Stimulated activated CD4-positive, alpha-beta T cell treated with anti-CD3 and anti-CD28 coated beads, Interleukin-4, amount 100 ng/mL, for 24 hours (primary cell): ENCODE measurements around the gene VEPH1.
"Not testable (repeated sequence)": the region's sequence is repeated elsewhere in the genome, so short reads cannot be mapped to it uniquely, and the experiment has no call there.

Experiments used
- DNase-seq: peaks from one replicate; pipeline ENCODE4 v3.0.0-alpha.2; 2020

VEPH1 gene

GRCh38 chr3:157381606-157382005 lies 121.6 kb downstream of the VEPH1 start:
- DNase-seq = no peak

GRCh38 chr3:157379525-157380140 lies 123.6 kb downstream of the VEPH1 start:
- no peak for DNase-seq

- no peak for DNase-seq
These were observed 126.5 kb downstream of the VEPH1 start for GRCh38 chr3:157376603-157377300.

GRCh38 chr3:157375342-157375986 lies 127.8 kb downstream of the VEPH1 start:
- no peak for DNase-seq

- no peak for DNase-seq
These were observed 128.3 kb downstream of the VEPH1 start for GRCh38 chr3:157374933-157375332.

- no peak for DNase-seq
These were observed 129.4 kb downstream of the VEPH1 start for GRCh38 chr3:157373783-157374182.

- no peak for DNase-seq
These were observed 132.3 kb downstream of the VEPH1 start for GRCh38 chr3:157370867-157371266.

- no peak for DNase-seq
These were observed 133.3 kb downstream of the VEPH1 start for GRCh38 chr3:157369727-157370421.

- DNase-seq = no peak
These were observed 135.0 kb downstream of the VEPH1 start for GRCh38 chr3:157368171-157368570.

- no peak for DNase-seq
These were observed 139.8 kb downstream of the VEPH1 start for GRCh38 chr3:157363393-157363792.

GRCh38 chr3:157362348-157362747 lies 140.9 kb downstream of the VEPH1 start:
- DNase-seq = no peak

- no peak for DNase-seq
These were observed 143.2 kb downstream of the VEPH1 start for GRCh38 chr3:157360044-157360443.

GRCh38 chr3:157356541-157356940 lies 146.7 kb downstream of the VEPH1 start:
- DNase-seq = no peak

GRCh38 chr3:157355276-157355675 lies 147.9 kb downstream of the VEPH1 start:
- DNase-seq = no peak

- DNase-seq = no peak
These were observed 148.5 kb downstream of the VEPH1 start for GRCh38 chr3:157354722-157355121.

GRCh38 chr3:157354254-157354653 lies 149.0 kb downstream of the VEPH1 start:
- no peak for DNase-seq

- DNase-seq = no peak
These were observed 149.6 kb downstream of the VEPH1 start for GRCh38 chr3:157353652-157354051.

GRCh38 chr3:157351981-157352380 lies 151.2 kb downstream of the VEPH1 start:
- DNase-seq = no peak

- not testable (repeated sequence) for DNase-seq
These were observed 152.6 kb downstream of the VEPH1 start for GRCh38 chr3:157350651-157351050.

- DNase-seq = not testable (repeated sequence)
These were observed 154.7 kb downstream of the VEPH1 start for GRCh38 chr3:157348304-157349075.

GRCh38 chr3:157347577-157348303 lies 155.5 kb downstream of the VEPH1 start:
- DNase-seq = no peak
